ENCODE data around the gene ZNF76.

ZNF76 gene

GRCh38 chr6:35259194-35259947 lies at the start of gene ZNF76:
Gene ZNF76 (plus strand): TSS chr6:35259735. CDS start chr6:35281152, 21,417 bp downstream.
- peak; percentile 60 to 98 (median 94) for DNase-seq

DNA sequence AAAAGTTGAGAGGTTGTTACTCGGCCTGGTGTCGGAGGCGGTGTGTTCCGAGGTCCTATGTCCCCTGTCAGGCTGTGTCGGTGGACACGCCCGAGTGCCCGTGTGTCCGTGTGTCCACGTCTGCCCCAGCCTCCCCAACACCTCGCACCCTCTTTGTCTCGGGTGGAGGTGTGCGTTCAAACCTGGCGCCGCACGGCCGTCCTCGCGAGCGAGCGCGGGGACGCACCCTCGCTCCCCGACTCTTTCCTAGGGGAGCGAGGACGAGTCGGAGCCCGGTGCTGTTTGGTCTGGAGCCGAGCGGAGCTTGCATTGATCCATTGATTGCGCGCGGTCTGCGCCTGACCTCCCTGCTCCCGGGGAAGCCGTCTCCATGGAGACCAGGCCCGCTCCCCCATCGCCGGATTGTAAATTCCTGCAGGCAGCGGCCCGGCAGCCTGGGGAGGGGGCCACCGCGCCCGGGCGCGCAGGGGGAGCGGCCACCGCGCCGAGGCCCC lies 46.2 kb upstream of the ZNF76 start:
- no peak for DNase-seq

- DNase-seq = peak in 2 of 56 donors; percentile 5 to 10
These were observed 45.4 kb upstream of the ZNF76 start, which contains the start of gene SCUBE3 for GRCh38 chr6:35213824-35214756. Gene SCUBE3 (plus strand): TSS chr6:35213956. CDS start chr6:35214419, 463 bp downstream.

GRCh38 chr6:35214869-35215664 lies 44.5 kb upstream of the ZNF76 start:
- no peak for DNase-seq

DNA sequence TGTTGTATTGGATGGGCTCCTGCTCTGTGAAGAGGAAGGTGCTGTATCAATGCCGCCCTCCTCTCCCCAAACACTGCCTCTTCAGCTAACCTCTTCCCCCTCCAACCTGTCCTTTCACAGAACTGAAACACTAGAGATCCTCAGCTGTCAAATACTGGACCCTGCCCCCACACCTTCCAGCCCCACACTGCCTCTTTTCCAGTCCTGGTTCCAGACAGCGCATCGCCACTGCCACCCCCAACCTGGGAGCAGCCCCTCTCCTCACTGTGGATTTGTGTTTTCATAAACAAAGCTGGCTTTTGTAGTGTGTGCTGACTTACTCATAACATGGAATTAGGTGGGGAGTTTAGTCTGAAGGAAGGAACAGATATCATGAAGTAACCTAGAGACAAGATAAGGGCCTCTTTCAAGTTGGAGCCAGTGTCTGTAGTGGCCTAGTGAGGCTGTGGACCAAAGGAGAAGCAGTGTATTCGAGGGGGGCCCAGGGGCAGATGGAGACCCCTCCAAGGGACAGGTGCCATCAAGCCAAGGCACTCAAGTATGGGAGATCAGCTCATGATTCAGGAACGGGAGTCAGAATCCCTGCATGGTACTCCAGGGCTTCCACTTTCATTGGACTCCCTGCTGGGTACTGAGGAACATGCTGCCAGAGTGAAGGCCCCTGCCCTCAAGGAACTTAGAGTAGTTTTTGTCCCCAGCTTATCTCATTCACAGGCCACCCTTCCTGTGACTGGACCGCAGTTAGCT lies 43.7 kb upstream of the ZNF76 start:
- no peak for DNase-seq

- DNase-seq = no peak
These were observed 43.2 kb upstream of the ZNF76 start for GRCh38 chr6:35216412-35216732.

GRCh38 chr6:35216851-35217811 lies 42.4 kb upstream of the ZNF76 start:
- DNase-seq = no peak

GRCh38 chr6:35218021-35218420 lies 41.5 kb upstream of the ZNF76 start:
- no peak for DNase-seq

DNA sequence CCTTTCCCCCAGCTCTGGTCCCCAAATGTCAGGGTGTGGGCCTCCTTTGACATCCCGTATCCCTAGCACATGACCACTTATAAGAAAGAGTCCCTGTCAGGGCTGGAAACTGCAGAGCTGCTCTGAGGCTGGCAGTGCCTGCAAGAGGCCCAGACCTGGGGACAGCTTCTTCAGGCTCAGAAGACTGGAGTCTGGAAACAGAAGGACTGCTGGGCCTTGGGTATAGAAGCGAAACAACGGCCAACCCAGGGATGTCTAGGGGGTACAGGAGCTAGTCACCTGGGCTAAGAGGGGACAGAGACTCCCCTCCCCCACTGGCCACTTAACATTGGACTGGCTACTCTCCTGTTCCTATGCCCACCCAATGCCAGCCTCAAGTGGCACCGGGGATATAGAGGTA lies 41.1 kb upstream of the ZNF76 start:
- DNase-seq = no peak

- DNase-seq = no peak
These were observed 39.7 kb upstream of the ZNF76 start for GRCh38 chr6:35219683-35220326.

DNA sequence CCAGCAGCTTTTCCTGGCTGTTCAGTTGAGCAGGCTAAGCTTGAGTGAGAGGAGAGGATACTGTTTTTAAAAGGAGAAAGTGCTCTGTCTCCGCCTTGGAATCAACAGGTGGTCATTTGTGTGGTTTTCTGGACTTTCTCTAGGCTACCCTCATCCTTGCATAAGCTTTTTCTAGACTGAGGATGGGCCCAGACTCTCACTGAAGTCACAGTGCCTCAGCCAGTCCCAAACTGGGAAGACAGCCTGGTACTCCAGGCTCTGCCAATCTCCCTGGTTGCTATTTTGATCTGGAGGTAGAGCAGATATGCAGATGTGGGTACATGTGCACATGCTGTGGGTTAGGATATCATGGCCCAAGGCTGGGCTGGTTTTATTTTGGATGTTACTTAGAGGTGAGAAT lies 38.8 kb upstream of the ZNF76 start:
- no peak for DNase-seq

DNA sequence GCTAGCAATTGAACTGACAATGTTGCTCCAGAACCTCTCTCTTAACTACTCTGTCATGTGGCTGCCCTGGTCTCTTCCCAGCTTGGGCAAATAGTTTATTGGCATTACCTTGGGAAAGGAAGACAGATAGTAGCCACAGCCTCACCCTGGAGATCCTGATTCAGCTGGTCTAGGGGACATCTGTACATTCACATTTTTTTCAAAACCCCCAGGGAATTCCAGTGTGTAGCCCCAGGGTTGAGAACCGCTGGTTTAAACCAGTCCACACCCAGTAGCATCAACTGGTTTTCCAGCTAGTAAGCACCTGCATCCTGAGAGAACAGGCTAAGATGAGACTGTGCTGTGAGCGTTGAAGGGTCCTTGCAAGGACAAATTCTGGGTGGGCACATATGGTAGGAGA lies 36.1 kb upstream of the ZNF76 start:
- DNase-seq = no peak

GRCh38 chr6:35224720-35225119 lies 34.8 kb upstream of the ZNF76 start:
- no peak for DNase-seq

DNA sequence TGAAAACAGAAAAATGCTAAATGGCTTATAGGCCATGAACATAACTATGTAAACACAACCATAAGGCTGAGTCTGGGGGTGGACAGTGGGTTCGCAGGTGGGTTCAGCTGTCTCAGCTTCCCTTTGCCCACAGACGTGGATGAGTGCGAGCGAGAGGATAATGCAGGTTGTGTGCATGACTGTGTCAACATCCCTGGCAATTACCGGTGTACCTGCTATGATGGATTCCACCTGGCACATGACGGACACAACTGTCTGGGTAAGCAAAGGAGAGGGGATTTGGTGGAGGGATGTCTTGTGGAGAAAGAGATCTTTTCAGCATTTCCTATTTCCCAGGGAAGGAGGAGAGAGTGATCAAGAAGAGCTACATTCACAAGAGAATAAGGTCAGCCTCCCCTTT lies 31.1 kb upstream of the ZNF76 start:
- no peak for DNase-seq

- no peak for DNase-seq
These were observed 30.2 kb upstream of the ZNF76 start for GRCh38 chr6:35229304-35229703.

DNA sequence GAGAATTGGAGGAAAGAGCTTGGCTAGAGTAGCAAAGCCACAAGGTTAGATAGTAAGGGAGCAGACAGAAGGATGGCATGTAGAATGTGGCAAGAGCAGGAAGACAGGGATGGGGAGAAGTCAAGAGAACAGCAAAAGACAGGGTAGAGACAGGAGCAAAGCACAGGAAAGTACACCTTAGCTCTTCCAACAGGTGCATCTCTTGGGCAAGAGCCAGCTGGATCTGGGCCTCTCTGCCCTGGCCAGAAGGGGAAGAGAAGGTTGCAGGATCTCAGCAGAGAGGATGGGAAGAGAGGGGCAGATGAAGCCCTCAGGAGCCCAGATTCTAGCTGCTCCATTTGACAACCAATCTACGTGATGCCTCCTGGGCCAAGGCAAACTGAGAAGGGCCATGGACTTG lies 29.0 kb upstream of the ZNF76 start:
- DNase-seq = no peak

DNA sequence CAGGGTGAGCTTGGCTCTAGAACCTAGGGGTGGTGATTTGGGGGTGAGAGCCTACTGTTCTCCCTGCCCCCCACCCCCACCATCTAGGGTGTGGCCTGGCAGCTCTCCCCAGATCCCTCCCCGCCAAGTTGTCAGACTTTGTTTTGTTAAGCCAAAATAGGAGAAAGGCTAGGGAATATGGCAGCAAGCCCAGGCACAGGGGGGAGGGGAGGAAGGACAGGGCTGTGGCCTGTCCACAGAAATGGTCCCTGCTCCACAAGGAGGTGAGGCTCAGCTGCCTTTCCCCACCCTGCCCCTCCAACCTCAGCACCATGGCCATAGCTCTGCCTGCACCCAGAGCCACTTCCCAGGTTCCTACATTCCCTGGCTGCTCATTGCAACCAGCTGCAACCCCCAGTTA lies 28.6 kb upstream of the ZNF76 start:
- peak in 28 of 56 donors; percentile 3 to 58 (median 20) for DNase-seq

DNA sequence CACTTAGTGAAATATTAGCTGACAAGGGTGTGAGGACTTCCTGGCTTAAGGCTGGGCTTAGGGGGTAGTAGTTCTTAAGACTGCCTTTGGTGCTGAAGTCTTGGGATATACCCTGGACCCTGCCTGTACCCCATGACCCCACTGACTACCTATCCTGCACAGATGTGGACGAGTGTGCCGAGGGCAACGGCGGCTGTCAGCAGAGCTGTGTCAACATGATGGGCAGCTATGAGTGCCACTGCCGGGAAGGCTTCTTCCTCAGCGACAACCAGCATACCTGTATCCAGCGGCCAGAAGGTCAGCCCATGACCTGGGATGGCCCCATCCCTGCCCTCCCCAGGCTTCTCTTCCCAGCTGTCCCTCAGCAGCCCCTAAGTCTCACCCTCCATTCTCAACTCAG lies 28.0 kb upstream of the ZNF76 start:
- no peak for DNase-seq

DNA sequence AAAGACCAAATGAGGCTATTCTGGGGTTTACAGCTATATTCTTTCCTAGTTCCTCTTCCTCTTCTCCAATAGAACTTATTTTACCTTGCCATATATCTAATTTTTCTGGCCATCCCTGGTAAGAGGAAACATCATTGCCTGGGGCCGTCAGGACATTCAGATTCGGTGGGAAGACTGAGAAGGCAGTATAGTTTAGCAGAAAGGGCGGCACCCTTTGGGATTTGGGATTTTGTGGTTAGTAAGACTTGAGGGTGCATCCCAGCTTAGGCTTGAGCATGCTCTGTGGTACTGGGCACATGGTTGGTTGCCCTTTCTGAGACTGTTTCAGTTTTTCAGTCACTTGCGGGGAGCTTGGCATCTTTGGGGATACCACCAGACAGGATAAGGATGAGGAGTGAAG lies 24.6 kb upstream of the ZNF76 start:
- DNase-seq = no peak

All from amygdala (tissue), 56 donors.